Astrocyte (in vitro differentiated cells and primary cell): ENCODE measurements around the gene SHE. TPM values are rescaled to one million over a fixed set of nuclear protein-coding genes. Genes with fewer than 3 reads are reported as not detected.

Source experiments
- DNase-seq: peaks from one replicate; pipeline ENCODE4 v3.0.0-alpha.2; 2010; ENCODE audit warnings: low read depth
- FAIRE-seq: peaks from 2 replicates; lab custom pipeline; 2011; peaks lifted over from hg19 to GRCh38; lab: Jason Lieb, UNC
- H2AFZ ChIP-seq: 2 replicates; pipeline ENCODE4 v1.6.0; 2012; ENCODE audit warnings: low read depth, low read length, inconsistent platforms
- H3K27ac ChIP-seq: 2 replicates; pipeline ENCODE4 v1.5.1; 2011; ENCODE audit warnings: low read depth, low read length, inconsistent platforms
- H3K27me3 ChIP-seq: 2 replicates; pipeline ENCODE4 v1.6.0; 2011; ENCODE audit warnings: low read length, inconsistent platforms; ENCODE audit not compliant: insufficient read depth
- H3K36me3 ChIP-seq: 2 replicates; pipeline ENCODE4 v1.5.1; 2011; ENCODE audit warnings: low read length, inconsistent platforms; ENCODE audit not compliant: insufficient read depth
- H3K4me1 ChIP-seq: 2 replicates; pipeline ENCODE4 v1.5.1; 2011; ENCODE audit warnings: low read length, inconsistent platforms; ENCODE audit not compliant: insufficient read depth
- H3K4me2 ChIP-seq: 2 replicates; pipeline ENCODE4 v1.6.0; 2012; ENCODE audit warnings: low read length, inconsistent platforms
- H3K4me3 ChIP-seq: 2 replicates; pipeline ENCODE4 v1.5.1; 2011; ENCODE audit warnings: low read depth, mild to moderate bottlenecking, low read length, inconsistent platforms; ENCODE audit not compliant: insufficient read depth
- H3K79me2 ChIP-seq: 2 replicates; pipeline ENCODE4 v1.6.0; 2012; ENCODE audit warnings: mild to moderate bottlenecking, low read length, inconsistent platforms; ENCODE audit not compliant: insufficient read depth
- H3K9ac ChIP-seq: 2 replicates; pipeline ENCODE4 v1.6.0; 2012; ENCODE audit warnings: mild to moderate bottlenecking, low read length, inconsistent platforms
- H3K9me3 ChIP-seq: 2 replicates; pipeline ENCODE4 v1.5.1; 2012; ENCODE audit warnings: low read depth, mild to moderate bottlenecking, low read length, inconsistent platforms; ENCODE audit not compliant: insufficient read depth
- H4K20me1 ChIP-seq: 2 replicates; pipeline ENCODE4 v1.6.0; 2012; ENCODE audit warnings: low read length, inconsistent platforms; ENCODE audit not compliant: insufficient read depth
- H3K27ac Mint-ChIP-seq: one replicate; pipeline ENCODE4 v1.8.0; 2021; ENCODE audit warnings: mild to moderate bottlenecking, mixed read lengths; ENCODE audit not compliant: unreplicated experiment
- H3K27me3 Mint-ChIP-seq: one replicate; pipeline ENCODE4 v1.8.0; 2021; ENCODE audit warnings: low read depth, mixed read lengths; ENCODE audit not compliant: unreplicated experiment
- H3K36me3 Mint-ChIP-seq: one replicate; pipeline ENCODE4 v1.8.0; 2021; ENCODE audit warnings: low read depth, mixed read lengths; ENCODE audit not compliant: unreplicated experiment
- H3K4me1 Mint-ChIP-seq: one replicate; pipeline ENCODE4 v1.8.0; 2021; ENCODE audit warnings: low read depth, mixed read lengths; ENCODE audit not compliant: unreplicated experiment
- H3K4me3 Mint-ChIP-seq: one replicate; pipeline ENCODE4 v1.8.0; 2021; ENCODE audit warnings: mild to moderate bottlenecking, moderate library complexity, mixed read lengths; ENCODE audit not compliant: unreplicated experiment
- H3K9me3 Mint-ChIP-seq: one replicate; pipeline ENCODE4 v1.8.0; 2021; ENCODE audit warnings: mild to moderate bottlenecking, mixed read lengths; ENCODE audit not compliant: unreplicated experiment
- CTCF ChIP-seq: IDR thresholded peaks from 2 replicates; pipeline ENCODE4 v1.5.1; 2011; ENCODE audit warnings: low read depth, mild to moderate bottlenecking, inconsistent platforms, low read length, moderate library complexity; ENCODE audit not compliant: insufficient read depth
- EZH2 ChIP-seq: IDR thresholded peaks from 2 replicates; pipeline ENCODE4 v1.6.1; 2012; ENCODE audit warnings: mild to moderate bottlenecking, low read length, inconsistent platforms; ENCODE audit not compliant: insufficient read depth
- total RNA-seq: library from RNA; stranded (reverse); gene quantifications from 2 replicates; pipeline ENCODE4 v1.2.1, GENCODE V29; 2021

SHE gene
- total RNA-seq, 1 donor from 2014 or later: not detected

DNA sequence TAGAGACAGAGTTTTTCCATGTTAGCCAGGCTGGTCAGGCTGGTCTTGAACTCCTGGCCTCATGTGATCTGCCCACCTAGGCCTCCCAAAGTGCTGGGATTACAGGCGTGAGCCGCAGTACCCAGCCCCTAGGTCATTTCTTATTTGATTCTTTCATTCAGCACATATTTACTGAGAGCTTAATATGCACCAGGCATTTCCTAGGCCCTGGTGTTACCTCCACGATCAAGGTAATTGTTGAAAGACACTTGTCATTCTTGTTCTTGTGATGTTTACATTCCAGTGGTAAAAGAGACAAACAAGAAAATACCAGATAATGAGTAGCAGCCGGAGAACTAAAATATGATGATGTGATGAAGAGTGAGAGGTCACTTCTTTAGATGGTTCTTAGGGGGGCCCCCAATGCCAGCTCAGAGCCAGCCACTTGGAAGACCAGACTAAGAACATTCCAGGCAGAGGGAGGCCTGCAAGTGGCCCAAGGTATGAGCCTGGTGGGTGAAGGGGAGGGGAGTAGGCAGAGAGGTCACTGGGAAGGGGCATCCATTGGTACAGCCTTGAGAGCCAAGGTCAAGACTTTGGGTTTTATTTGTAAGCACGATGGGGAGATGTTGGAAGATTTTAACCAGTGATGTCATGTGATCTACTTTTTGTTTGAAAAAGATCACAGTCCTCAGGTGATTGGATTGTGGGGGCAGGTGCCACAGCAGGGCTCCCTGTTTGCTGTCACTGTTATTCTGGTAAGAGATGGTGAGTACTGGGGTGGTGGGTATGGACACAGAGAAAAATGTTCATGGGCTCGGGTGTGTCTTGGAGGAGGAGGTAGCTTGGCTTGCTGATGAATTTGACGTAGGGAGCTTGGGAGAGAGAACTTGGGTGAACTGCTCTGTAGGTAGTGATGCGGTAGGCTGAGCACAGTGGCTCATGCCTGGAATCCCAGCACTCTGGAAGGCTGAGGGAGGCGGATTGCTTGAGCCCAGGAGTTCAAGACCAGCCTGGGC, 37.6 kb upstream of the SHE start:
- peaks cover 5% of the 10 kb centered on the region for H3K4me1 Mint-ChIP-seq
- Histone ChIP-seq H3K36me3 (no peaks in the 10 kb centered on the region), H2AFZ (no peak overlapping the region), H3K79me2 (no peaks in the 10 kb centered on the region), H3K27ac (no peak overlapping the region), H3K4me1 (no peaks in the 10 kb centered on the region), H4K20me1 (no peaks in the 10 kb centered on the region), H3K9ac (no peak overlapping the region), H3K27me3 (peaks cover 59% of the 10 kb centered on the region), H3K4me3 (no peak overlapping the region), H3K9me3 (no peaks in the 10 kb centered on the region), H3K4me2 (no peak overlapping the region)
- peaks cover 67% of the 10 kb centered on the region for H3K27me3 Mint-ChIP-seq
- peaks cover 3% of the 10 kb centered on the region for H3K36me3 Mint-ChIP-seq
- H3K27ac Mint-ChIP-seq: no peak overlapping the region
- TF ChIP-seq EZH2 (no peak), CTCF (no peak)
- H3K4me3 Mint-ChIP-seq: no peak overlapping the region
- no peak for DNase-seq
- peaks cover 7% of the 10 kb centered on the region for H3K9me3 Mint-ChIP-seq
- FAIRE-seq: no peak

- H3K4me3 ChIP-seq: no peak overlapping the region
- Mint-ChIP-seq H3K27ac (no peak overlapping the region), H3K36me3 (peaks cover 3% of the 10 kb centered on the region), H3K4me1 (peaks cover 5% of the 10 kb centered on the region), H3K9me3 (peaks cover 7% of the 10 kb centered on the region), H3K27me3 (peaks cover 51% of the 10 kb centered on the region), H3K4me3 (no peak overlapping the region)
- H2AFZ ChIP-seq: no peak overlapping the region
- no peaks in the 10 kb centered on the region for H3K4me1 ChIP-seq
- no peak overlapping the region for H3K27ac ChIP-seq
- no peak overlapping the region for H3K9ac ChIP-seq
- no peak overlapping the region for H3K4me2 ChIP-seq
- TF ChIP-seq EZH2: no peak
- no peak for TF ChIP-seq CTCF
- DNase-seq (no peak), FAIRE-seq (no peak)
- H3K79me2 ChIP-seq: no peaks in the 10 kb centered on the region
- H4K20me1 ChIP-seq: no peaks in the 10 kb centered on the region
- H3K36me3 ChIP-seq: no peaks in the 10 kb centered on the region
- H3K27me3 ChIP-seq: peaks cover 45% of the 10 kb centered on the region
- H3K9me3 ChIP-seq: no peaks in the 10 kb centered on the region
Measured at GRCh38 chr1:154536570-154536969, 34.4 kb upstream of the SHE start.
